T-helper 2 cell treated with Interferon-gamma antibody and Interleukin-4, amounts not matched to agents 5 μg/mL and 100 μg/mL, for 36 hours (primary cell): Measurements from ENCODE around the gene AHCY.
"Not testable (repeated sequence)": the region's sequence is repeated elsewhere in the genome, so short reads cannot be mapped to it uniquely, and the experiment has no call there.

Experiments used
- DNase-seq: peaks from one replicate; pipeline ENCODE4 v3.0.0; 2021; ENCODE audit warnings: low spot score
- H3K27ac Mint-ChIP-seq: one replicate; pipeline ENCODE4 v1.8.0; 2021; ENCODE audit warnings: mild to moderate bottlenecking, mixed read lengths
- H3K27me3 Mint-ChIP-seq: one replicate; pipeline ENCODE4 v1.8.0; 2021; ENCODE audit warnings: low read depth, mixed read lengths
- H3K36me3 Mint-ChIP-seq: one replicate; pipeline ENCODE4 v1.8.0; 2021; ENCODE audit warnings: low read depth, mixed read lengths
- H3K4me1 Mint-ChIP-seq: one replicate; pipeline ENCODE4 v1.8.0; 2021; ENCODE audit warnings: low read depth, mixed read lengths
- H3K4me3 Mint-ChIP-seq: one replicate; pipeline ENCODE4 v1.8.0; 2022; ENCODE audit warnings: mild to moderate bottlenecking, moderate library complexity, mixed read lengths
- H3K9me3 Mint-ChIP-seq: one replicate; pipeline ENCODE4 v1.8.0; 2021; ENCODE audit warnings: mixed read lengths

Gene AHCY

GRCh38 chr20:34243377-34243776 is 59.8 kb downstream of the AHCY start:
- Mint-ChIP-seq H3K4me3 (no peak overlapping the region), H3K27me3 (peaks cover 9% of the 10 kb centered on the region), H3K4me1 (peaks cover 11% of the 10 kb centered on the region), H3K36me3 (peaks cover 2% of the 10 kb centered on the region), H3K27ac (no peak overlapping the region), H3K9me3 (peaks cover 2% of the 10 kb centered on the region)
- no peak for DNase-seq

GRCh38 chr20:34242879-34243278 is 60.3 kb downstream of the AHCY start:
- H3K4me1 Mint-ChIP-seq = peaks cover 7% of the 10 kb centered on the region
- DNase-seq = no peak
- H3K4me3 Mint-ChIP-seq = no peak overlapping the region
- H3K27me3 Mint-ChIP-seq = peaks cover 13% of the 10 kb centered on the region
- peaks cover 7% of the 10 kb centered on the region for H3K9me3 Mint-ChIP-seq
- H3K36me3 Mint-ChIP-seq = peaks cover 2% of the 10 kb centered on the region
- H3K27ac Mint-ChIP-seq = no peak overlapping the region

GRCh38 chr20:34242015-34242414 is 61.1 kb downstream of the AHCY start:
- H3K4me1 Mint-ChIP-seq, DNase-seq, H3K36me3 Mint-ChIP-seq, H3K27ac Mint-ChIP-seq, H3K4me3 Mint-ChIP-seq: not testable (repeated sequence)
- Mint-ChIP-seq H3K9me3 (peaks cover 16% of the 10 kb centered on the region), H3K27me3 (peaks cover 16% of the 10 kb centered on the region)

- DNase-seq = no peak
- H3K27ac Mint-ChIP-seq = peak within 1 kb of the TSS; percentile 52
- H3K4me3 Mint-ChIP-seq = peak within 1 kb of the TSS; percentile 28
- peaks cover 2% of the 10 kb centered on the region for H3K36me3 Mint-ChIP-seq
- peaks cover 22% of the 10 kb centered on the region for H3K9me3 Mint-ChIP-seq
- H3K27me3 Mint-ChIP-seq = peaks cover 16% of the 10 kb centered on the region
- H3K4me1 Mint-ChIP-seq = peaks cover 7% of the 10 kb centered on the region
Observed at GRCh38 chr20:34240693-34241615, 62.2 kb downstream of the AHCY start, which contains the start of gene ASIP. Gene ASIP, plus strand, starts transcription at chr20:34241423. Its CDS starts 18,952 bp downstream, at chr20:34260375.

- DNase-seq = no peak
- no peak overlapping the region for H3K27ac Mint-ChIP-seq
Observed at GRCh38 chr20:34240121-34240520, 63.0 kb downstream of the AHCY start.

GRCh38 chr20:34237942-34238341 is 65.2 kb downstream of the AHCY start:
- Mint-ChIP-seq H3K4me3 (no peak overlapping the region), H3K27me3 (peaks cover 18% of the 10 kb centered on the region), H3K36me3 (peaks cover 2% of the 10 kb centered on the region), H3K27ac (no peak overlapping the region), H3K4me1 (peaks cover 7% of the 10 kb centered on the region), H3K9me3 (peaks cover 25% of the 10 kb centered on the region)
- no peak for DNase-seq

More at GRCh38 chr20:34240121-34240520, 63.0 kb downstream of the AHCY start:
- Mint-ChIP-seq H3K9me3 (peaks cover 25% of the 10 kb centered on the region), H3K4me1 (peaks cover 7% of the 10 kb centered on the region), H3K36me3 (peaks cover 2% of the 10 kb centered on the region), H3K27me3 (peaks cover 16% of the 10 kb centered on the region), H3K4me3 (no peak overlapping the region)

- no peak for DNase-seq
- H3K27me3 Mint-ChIP-seq = peaks cover 18% of the 10 kb centered on the region
- peaks cover 2% of the 10 kb centered on the region for H3K4me1 Mint-ChIP-seq
- peaks cover 30% of the 10 kb centered on the region for H3K9me3 Mint-ChIP-seq
- no peak overlapping the region for H3K4me3 Mint-ChIP-seq
- no peak overlapping the region for H3K27ac Mint-ChIP-seq
- peaks cover 2% of the 10 kb centered on the region for H3K36me3 Mint-ChIP-seq
Observed at GRCh38 chr20:34235875-34236274, 67.3 kb downstream of the AHCY start.

GRCh38 chr20:34233687-34234086 is 69.5 kb downstream of the AHCY start:
- H3K36me3 Mint-ChIP-seq = no peaks in the 10 kb centered on the region
- H3K4me3 Mint-ChIP-seq = no peak overlapping the region
- H3K27ac Mint-ChIP-seq = no peak overlapping the region
- no peaks in the 10 kb centered on the region for H3K4me1 Mint-ChIP-seq
- DNase-seq = no peak
- H3K27me3 Mint-ChIP-seq = peaks cover 12% of the 10 kb centered on the region
- H3K9me3 Mint-ChIP-seq = peaks cover 30% of the 10 kb centered on the region

- Mint-ChIP-seq H3K27ac (no peak overlapping the region), H3K4me3 (no peak overlapping the region), H3K4me1 (no peaks in the 10 kb centered on the region), H3K9me3 (peaks cover 21% of the 10 kb centered on the region), H3K36me3 (no peaks in the 10 kb centered on the region), H3K27me3 (peaks cover 7% of the 10 kb centered on the region)
- no peak for DNase-seq
Observed at GRCh38 chr20:34232494-34233087, 70.6 kb downstream of the AHCY start.

GRCh38 chr20:34231634-34232033 is 71.5 kb downstream of the AHCY start:
- Mint-ChIP-seq H3K4me1 (no peaks in the 10 kb centered on the region), H3K4me3 (no peak overlapping the region), H3K36me3 (no peaks in the 10 kb centered on the region), H3K9me3 (peaks cover 13% of the 10 kb centered on the region), H3K27me3 (peaks cover 7% of the 10 kb centered on the region), H3K27ac (no peak overlapping the region)
- DNase-seq = no peak
